22Rv1 (cell line): ENCODE measurements around the gene KRT75.

Experiments used
- CTCF ChIP-seq: fragments of 450-650 bp; IDR thresholded peaks from 2 replicates; pipeline ENCODE4 v1.5.1; 2017; ENCODE audit warnings: mild to moderate bottlenecking
- ZFX ChIP-seq: fragments of 450-650 bp; IDR thresholded peaks from 2 replicates; pipeline ENCODE4 v1.6.1; 2017; ENCODE audit warnings: antibody characterized with exemption, borderline replicate concordance

- TF ChIP-seq CTCF, result no peak
- TF ChIP-seq ZFX, result no peak
These were observed 51.3 kb downstream of the KRT75 start for GRCh38 chr12:52382854-52383253.
